Measurements from ENCODE around the gene ASB10.

The ASB10 gene

GRCh38 chr7:151178236-151178635, 8.8 kb downstream of the ASB10 start:
- peaks cover 17% of the 10 kb centered on the region for H3K9me3 ChIP-seq (ENCODE audit: insufficient read depth, low read depth, low read length)
- no peak overlapping the region for H3K27ac ChIP-seq (ENCODE audit: low read depth, low read length)
- no peak for DNase-seq
- no peak overlapping the region for H3K4ac ChIP-seq (ENCODE audit: low read depth, low read length)
- H2BK12ac ChIP-seq (ENCODE audit: low read length) = no peak overlapping the region
- H3K23ac ChIP-seq (ENCODE audit: low read length) = no peak overlapping the region
- no peak overlapping the region for H2AK5ac ChIP-seq (ENCODE audit: low read length)
- WGBS (ENCODE audit: extremely low coverage, insufficient coverage, insufficient read length) = no CpG with 5 or more reads among the region's 9 CpGs
- no peak overlapping the region for H2BK120ac ChIP-seq (ENCODE audit: insufficient read depth, low read length, poor library complexity)
- no peak overlapping the region for H2AFZ ChIP-seq (ENCODE audit: insufficient read depth, low read length, poor library complexity)
- H3K27me3 ChIP-seq (ENCODE audit: insufficient read depth, low read length) = no peaks in the 10 kb centered on the region
- no peak overlapping the region for H2BK5ac ChIP-seq (ENCODE audit: low read depth, low read length, poor library complexity)
- H3K18ac ChIP-seq (ENCODE audit: low read length) = no peak overlapping the region
- no peaks in the 10 kb centered on the region for H3K36me3 ChIP-seq (ENCODE audit: control insufficient read depth in 1 of 2, insufficient read depth in 2 of 2, low read length in 2 of 2)
- H3K79me2 ChIP-seq (ENCODE audit: control insufficient read depth, insufficient read depth, low read length, poor library complexity) = no peaks in the 10 kb centered on the region
- H3K4me1 ChIP-seq (ENCODE audit: control insufficient read depth in 1 of 2, insufficient read depth in 2 of 2, low read length in 2 of 2) = no peaks in the 10 kb centered on the region
- H3K4me3 ChIP-seq (ENCODE audit: low read depth, low read length) = no peak overlapping the region
- no peaks in the 10 kb centered on the region for H3K79me1 ChIP-seq (ENCODE audit: low read length)
- H4K8ac ChIP-seq (ENCODE audit: low read depth, low read length) = no peak overlapping the region
- H3K14ac ChIP-seq (ENCODE audit: low read length) = no peak overlapping the region
- no peak overlapping the region for H4K12ac ChIP-seq (ENCODE audit: low read depth, low read length)
- H3K4me2 ChIP-seq (ENCODE audit: low read length) = no peak overlapping the region
- no peak overlapping the region for H4K91ac ChIP-seq (ENCODE audit: low read depth, low read length)
- H3K9ac ChIP-seq (ENCODE audit: low read length) = no peak overlapping the region

GRCh38 chr7:151177310-151177709, 9.7 kb downstream of the ASB10 start:
- H2BK5ac ChIP-seq (ENCODE audit: low read depth, low read length, poor library complexity) = no peak overlapping the region
- H3K79me2 ChIP-seq (ENCODE audit: control insufficient read depth, insufficient read depth, low read length, poor library complexity) = no peaks in the 10 kb centered on the region
- no peak overlapping the region for H3K18ac ChIP-seq (ENCODE audit: low read length)
- H2AFZ ChIP-seq (ENCODE audit: insufficient read depth, low read length, poor library complexity) = no peak overlapping the region
- H3K14ac ChIP-seq (ENCODE audit: low read length) = no peak overlapping the region
- no peak overlapping the region for H3K23ac ChIP-seq (ENCODE audit: low read length)
- H3K9ac ChIP-seq (ENCODE audit: low read length) = no peak overlapping the region
- WGBS (ENCODE audit: extremely low coverage, insufficient coverage, insufficient read length) = no CpG with 5 or more reads among the region's 1 CpG
- no peak overlapping the region for H3K4me2 ChIP-seq (ENCODE audit: low read length)
- no peaks in the 10 kb centered on the region for H3K36me3 ChIP-seq (ENCODE audit: control insufficient read depth in 1 of 2, insufficient read depth in 2 of 2, low read length in 2 of 2)
- H2BK120ac ChIP-seq (ENCODE audit: insufficient read depth, low read length, poor library complexity) = no peak overlapping the region
- H3K9me3 ChIP-seq (ENCODE audit: insufficient read depth, low read depth, low read length) = peaks cover 23% of the 10 kb centered on the region
- no peak overlapping the region for H4K12ac ChIP-seq (ENCODE audit: low read depth, low read length)
- H3K27ac ChIP-seq (ENCODE audit: low read depth, low read length) = no peak overlapping the region
- H2BK12ac ChIP-seq (ENCODE audit: low read length) = no peak overlapping the region
- no peak overlapping the region for H3K4me3 ChIP-seq (ENCODE audit: low read depth, low read length)
- no peak overlapping the region for H4K91ac ChIP-seq (ENCODE audit: low read depth, low read length)
- H3K4ac ChIP-seq (ENCODE audit: low read depth, low read length) = no peak overlapping the region
- no peak overlapping the region for H4K8ac ChIP-seq (ENCODE audit: low read depth, low read length)
- H3K79me1 ChIP-seq (ENCODE audit: low read length) = no peaks in the 10 kb centered on the region
- no peaks in the 10 kb centered on the region for H3K27me3 ChIP-seq (ENCODE audit: insufficient read depth, low read length)
- no peaks in the 10 kb centered on the region for H3K4me1 ChIP-seq (ENCODE audit: control insufficient read depth in 1 of 2, insufficient read depth in 2 of 2, low read length in 2 of 2)
- DNase-seq = no peak
- no peak overlapping the region for H2AK5ac ChIP-seq (ENCODE audit: low read length)

- Histone ChIP-seq H2BK12ac (ENCODE audit: low read length) (no peak overlapping the region), H3K4ac (ENCODE audit: low read depth, low read length) (no peak overlapping the region), H3K27me3 (ENCODE audit: insufficient read depth, low read length) (no peaks in the 10 kb centered on the region), H3K27ac (ENCODE audit: low read depth, low read length) (no peak overlapping the region), H4K91ac (ENCODE audit: low read depth, low read length) (no peak overlapping the region), H2AFZ (ENCODE audit: insufficient read depth, low read length, poor library complexity) (no peak overlapping the region), H3K36me3 (ENCODE audit: control insufficient read depth in 1 of 2, insufficient read depth in 2 of 2, low read length in 2 of 2) (no peaks in the 10 kb centered on the region), H3K9me3 (ENCODE audit: insufficient read depth, low read depth, low read length) (peaks cover 23% of the 10 kb centered on the region), H3K23ac (ENCODE audit: low read length) (no peak overlapping the region), H2AK5ac (ENCODE audit: low read length) (no peak overlapping the region), H4K12ac (ENCODE audit: low read depth, low read length) (no peak overlapping the region), H4K8ac (ENCODE audit: low read depth, low read length) (no peak overlapping the region), H3K9ac (ENCODE audit: low read length) (no peak overlapping the region), H3K79me1 (ENCODE audit: low read length) (no peaks in the 10 kb centered on the region), H2BK5ac (ENCODE audit: low read depth, low read length, poor library complexity) (no peak overlapping the region), H3K18ac (ENCODE audit: low read length) (no peak overlapping the region), H3K4me2 (ENCODE audit: low read length) (no peak overlapping the region), H2BK120ac (ENCODE audit: insufficient read depth, low read length, poor library complexity) (no peak overlapping the region), H3K4me1 (ENCODE audit: control insufficient read depth in 1 of 2, insufficient read depth in 2 of 2, low read length in 2 of 2) (no peaks in the 10 kb centered on the region), H3K79me2 (ENCODE audit: control insufficient read depth, insufficient read depth, low read length, poor library complexity) (no peaks in the 10 kb centered on the region), H3K14ac (ENCODE audit: low read length) (no peak overlapping the region), H3K4me3 (ENCODE audit: low read depth, low read length) (no peak overlapping the region)
- no CpG with 5 or more reads among the region's 9 CpGs for WGBS (ENCODE audit: extremely low coverage, insufficient coverage, insufficient read length)
- no peak for DNase-seq
Measured at GRCh38 chr7:151176401-151176800, 10.6 kb downstream of the ASB10 start.

- no peak overlapping the region for H3K27ac ChIP-seq (ENCODE audit: low read depth, low read length)
- no peak overlapping the region for H2BK120ac ChIP-seq (ENCODE audit: insufficient read depth, low read length, poor library complexity)
- no peak overlapping the region for H3K18ac ChIP-seq (ENCODE audit: low read length)
- H3K27me3 ChIP-seq (ENCODE audit: insufficient read depth, low read length) = no peaks in the 10 kb centered on the region
- no peak overlapping the region for H3K4me3 ChIP-seq (ENCODE audit: low read depth, low read length)
- H3K79me1 ChIP-seq (ENCODE audit: low read length) = no peaks in the 10 kb centered on the region
- no CpG with 5 or more reads among the region's 23 CpGs for WGBS (ENCODE audit: extremely low coverage, insufficient coverage, insufficient read length)
- no peak overlapping the region for H2AK5ac ChIP-seq (ENCODE audit: low read length)
- no peaks in the 10 kb centered on the region for H3K79me2 ChIP-seq (ENCODE audit: control insufficient read depth, insufficient read depth, low read length, poor library complexity)
- no peak overlapping the region for H3K23ac ChIP-seq (ENCODE audit: low read length)
- H3K4me2 ChIP-seq (ENCODE audit: low read length) = no peak overlapping the region
- H3K14ac ChIP-seq (ENCODE audit: low read length) = no peak overlapping the region
- H4K12ac ChIP-seq (ENCODE audit: low read depth, low read length) = no peak overlapping the region
- no peak overlapping the region for H4K8ac ChIP-seq (ENCODE audit: low read depth, low read length)
- no peaks in the 10 kb centered on the region for H3K36me3 ChIP-seq (ENCODE audit: control insufficient read depth in 1 of 2, insufficient read depth in 2 of 2, low read length in 2 of 2)
- no peak overlapping the region for H2BK12ac ChIP-seq (ENCODE audit: low read length)
- DNase-seq = no peak
- no peak overlapping the region for H2BK5ac ChIP-seq (ENCODE audit: low read depth, low read length, poor library complexity)
- H2AFZ ChIP-seq (ENCODE audit: insufficient read depth, low read length, poor library complexity) = no peak overlapping the region
- H3K4ac ChIP-seq (ENCODE audit: low read depth, low read length) = no peak overlapping the region
- no peaks in the 10 kb centered on the region for H3K4me1 ChIP-seq (ENCODE audit: control insufficient read depth in 1 of 2, insufficient read depth in 2 of 2, low read length in 2 of 2)
- H3K9me3 ChIP-seq (ENCODE audit: insufficient read depth, low read depth, low read length) = peaks cover 19% of the 10 kb centered on the region
- H4K91ac ChIP-seq (ENCODE audit: low read depth, low read length) = no peak overlapping the region
- no peak overlapping the region for H3K9ac ChIP-seq (ENCODE audit: low read length)
Measured at GRCh38 chr7:151175793-151176311, 11.2 kb downstream of the ASB10 start.
